NOMO-1 treated with DMSO at 0.1 percent for 48 hours (cell line): ENCODE results near the gene NPC2.
A peak's percentile ranks its signal among the peaks of the same experiment; 100 is the strongest.
"Not testable (repeated sequence)": the region's sequence is repeated elsewhere in the genome, so short reads cannot be mapped to it uniquely, and the experiment has no call there.

Experiments used
- DNase-seq: peaks from one replicate; lab custom pipeline; 2025; ENCODE audit not compliant: unreplicated experiment; lab: John Stamatoyannopoulos, UW

Gene NPC2

DNA sequence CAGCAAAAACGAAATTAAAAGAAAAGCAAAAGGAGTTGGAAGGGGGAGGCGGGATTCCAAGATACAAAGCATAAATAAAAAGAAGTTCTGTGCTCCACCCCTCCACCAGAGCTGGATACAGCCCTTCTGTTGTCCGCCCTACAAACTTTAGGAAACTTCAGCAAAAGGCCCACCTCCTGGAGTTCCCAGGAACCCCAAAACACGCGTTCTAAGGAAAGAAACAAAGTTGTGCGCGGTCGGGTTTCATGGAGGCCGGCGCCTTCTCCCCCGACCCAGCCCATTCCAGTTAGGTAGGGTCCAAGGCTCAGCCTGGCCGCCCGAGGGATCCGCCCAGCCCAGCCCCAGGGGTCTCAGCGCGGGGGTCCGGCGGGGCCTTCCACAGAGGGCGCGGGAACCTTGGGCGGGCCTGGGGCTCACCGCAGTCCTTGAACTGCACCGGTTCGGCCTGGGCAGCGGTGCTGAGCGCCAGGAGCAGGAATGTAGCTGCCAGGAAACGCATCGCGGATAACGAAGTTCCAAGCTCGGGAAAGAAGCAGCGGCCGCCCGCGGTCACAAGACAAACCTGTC lies at the start of gene NPC2:
Gene NPC2, minus strand, starts transcription at position 530 of the 567 bp plus-strand sequence. Its CDS starts 31 bp downstream, at position 499.
- no peak for DNase-seq

DNA sequence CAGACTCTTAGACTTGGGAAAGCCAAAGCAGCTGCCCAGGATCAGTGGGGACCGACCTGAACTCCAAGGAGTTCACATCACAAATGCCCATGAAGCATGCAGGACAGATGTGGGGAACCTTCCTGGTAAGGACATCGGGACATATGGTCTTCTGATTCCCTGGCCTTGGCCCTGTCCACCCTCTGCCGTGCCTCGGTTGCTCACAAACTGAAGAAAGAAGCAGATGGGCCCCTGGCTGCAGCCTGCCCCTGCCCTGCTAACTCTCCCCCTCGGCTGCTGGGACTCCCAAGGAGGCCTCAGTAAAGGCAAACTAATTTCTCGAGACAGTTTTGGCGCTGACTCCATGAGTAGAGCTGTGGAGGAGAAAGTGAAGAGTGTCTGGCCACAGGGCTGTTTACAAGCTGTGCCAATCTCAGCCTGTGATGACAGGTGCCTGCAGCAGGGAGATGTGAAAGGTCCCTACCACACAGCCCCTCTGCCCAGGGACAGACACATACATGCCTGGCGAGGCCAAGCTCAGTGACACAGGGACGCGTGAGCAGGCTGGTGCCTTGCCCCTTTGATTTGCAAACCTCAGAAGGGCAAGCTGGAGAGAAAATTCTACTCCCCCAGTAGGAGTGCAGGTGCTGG lies 49.1 kb upstream of the NPC2 start:
- no peak for DNase-seq

DNA sequence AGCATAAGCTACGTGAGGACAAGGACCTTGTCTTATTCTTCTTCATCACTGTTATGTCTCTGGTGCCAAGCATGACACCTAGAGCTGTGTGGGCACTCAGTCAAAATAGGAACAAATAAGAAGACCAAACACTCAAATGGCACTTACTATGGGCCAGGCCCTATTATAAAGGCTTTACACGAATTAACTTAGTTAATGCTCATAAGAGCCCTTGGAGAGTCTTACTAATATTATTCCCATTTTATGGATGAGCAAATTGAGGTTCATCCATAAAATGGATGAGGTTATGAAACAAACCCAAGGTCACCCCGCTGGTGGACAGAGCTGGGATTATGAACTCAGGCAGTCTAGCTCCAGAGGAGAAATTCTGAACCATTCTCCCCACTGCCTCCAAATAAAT lies 48.1 kb upstream of the NPC2 start:
- DNase-seq = no peak

GRCh38 chr14:74539503-74539902 lies 46.4 kb upstream of the NPC2 start:
- DNase-seq = no peak

- no peak for DNase-seq
Observed at GRCh38 chr14:74538411-74539391, 45.6 kb upstream of the NPC2 start.

GRCh38 chr14:74536336-74536735 lies 43.2 kb upstream of the NPC2 start:
- not testable (repeated sequence) for DNase-seq

GRCh38 chr14:74535756-74536325 lies 42.7 kb upstream of the NPC2 start:
- no peak for DNase-seq

DNA sequence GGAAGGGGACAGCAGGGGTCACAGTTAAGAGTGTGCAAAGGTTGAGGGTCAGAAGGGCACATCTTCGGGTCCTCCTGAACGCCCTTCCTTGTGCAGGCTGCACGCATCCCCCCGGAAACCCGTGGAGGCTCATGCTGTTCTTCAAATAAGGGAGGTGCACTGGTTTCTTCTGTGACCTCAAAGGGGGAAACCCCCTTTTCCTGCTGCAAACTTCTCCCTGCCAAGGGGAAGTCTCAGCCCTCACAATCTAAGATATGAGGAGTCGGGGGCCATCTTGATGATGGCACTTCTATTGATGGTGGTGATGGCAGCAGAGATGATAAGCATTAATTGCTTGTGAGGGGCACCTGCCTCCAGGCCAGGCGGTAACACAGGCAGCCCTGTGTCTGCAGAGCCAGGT lies 40.5 kb upstream of the NPC2 start:
- DNase-seq = no peak

- no peak for DNase-seq
Observed at GRCh38 chr14:74532246-74532645, 39.1 kb upstream of the NPC2 start.

DNA sequence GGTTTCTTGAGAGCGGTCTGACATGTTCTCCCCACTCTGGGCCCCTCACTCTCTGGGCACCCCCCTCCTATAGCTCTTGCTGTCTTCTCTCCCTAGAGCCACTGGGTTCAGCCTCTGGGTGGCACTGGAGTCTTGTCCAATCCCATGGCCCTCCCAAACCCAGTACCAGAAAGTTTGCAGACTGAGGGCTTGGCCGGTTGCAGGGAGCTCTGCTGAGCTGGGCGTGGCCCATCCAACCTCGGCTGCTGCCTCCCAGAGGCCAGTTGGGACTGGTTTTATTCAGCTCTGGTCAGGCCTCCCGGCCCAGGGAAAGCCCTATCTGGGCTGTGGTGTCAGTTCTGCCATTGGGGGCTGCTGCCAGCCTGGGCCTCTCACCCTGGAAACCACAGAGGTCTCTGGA lies 38.4 kb upstream of the NPC2 start:
- DNase-seq = no peak

DNA sequence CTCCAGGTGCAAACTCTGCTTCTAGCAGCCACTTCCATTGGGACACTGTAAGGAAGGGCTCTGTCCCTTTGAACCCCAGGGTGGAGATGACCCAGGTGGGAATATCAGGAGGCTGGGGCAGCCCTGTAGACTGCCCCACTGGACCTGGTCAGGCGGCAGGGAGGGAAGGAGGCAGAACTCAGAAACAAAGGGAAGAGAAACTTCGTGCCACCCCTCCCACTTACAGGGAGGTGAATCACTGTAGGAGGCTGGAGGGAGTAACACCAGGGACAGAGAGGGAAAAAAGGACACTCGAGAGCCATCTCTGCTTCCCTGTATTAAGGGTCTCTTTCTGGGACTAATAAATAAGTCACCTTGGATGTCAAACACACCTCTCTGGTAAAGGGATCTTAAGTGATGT lies 37.9 kb upstream of the NPC2 start:
- DNase-seq = no peak

DNA sequence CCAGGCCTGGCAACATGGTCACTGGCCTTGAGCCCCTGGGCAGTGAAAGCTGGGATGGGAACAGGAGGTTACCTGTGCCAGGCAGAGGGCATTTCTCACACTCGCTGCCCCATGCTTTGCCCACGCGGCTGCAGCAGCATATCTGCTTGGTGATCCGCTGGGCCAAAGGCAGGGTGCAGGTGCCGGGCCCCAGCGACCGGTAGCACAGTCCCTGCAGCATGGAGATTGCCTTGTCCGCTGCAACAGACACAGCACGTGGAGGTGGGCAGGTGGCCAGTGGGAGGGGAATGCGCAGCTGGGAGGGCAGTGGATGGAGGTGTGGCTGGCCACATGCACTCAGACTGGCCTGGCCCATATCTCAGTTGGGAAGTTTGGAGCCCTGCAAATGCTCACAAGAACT lies 35.8 kb upstream of the NPC2 start:
- DNase-seq = no peak

- no peak for DNase-seq
Observed at GRCh38 chr14:74528406-74528805, 35.3 kb upstream of the NPC2 start.

- no peak for DNase-seq
Observed at GRCh38 chr14:74527736-74528280, 34.7 kb upstream of the NPC2 start.

DNA sequence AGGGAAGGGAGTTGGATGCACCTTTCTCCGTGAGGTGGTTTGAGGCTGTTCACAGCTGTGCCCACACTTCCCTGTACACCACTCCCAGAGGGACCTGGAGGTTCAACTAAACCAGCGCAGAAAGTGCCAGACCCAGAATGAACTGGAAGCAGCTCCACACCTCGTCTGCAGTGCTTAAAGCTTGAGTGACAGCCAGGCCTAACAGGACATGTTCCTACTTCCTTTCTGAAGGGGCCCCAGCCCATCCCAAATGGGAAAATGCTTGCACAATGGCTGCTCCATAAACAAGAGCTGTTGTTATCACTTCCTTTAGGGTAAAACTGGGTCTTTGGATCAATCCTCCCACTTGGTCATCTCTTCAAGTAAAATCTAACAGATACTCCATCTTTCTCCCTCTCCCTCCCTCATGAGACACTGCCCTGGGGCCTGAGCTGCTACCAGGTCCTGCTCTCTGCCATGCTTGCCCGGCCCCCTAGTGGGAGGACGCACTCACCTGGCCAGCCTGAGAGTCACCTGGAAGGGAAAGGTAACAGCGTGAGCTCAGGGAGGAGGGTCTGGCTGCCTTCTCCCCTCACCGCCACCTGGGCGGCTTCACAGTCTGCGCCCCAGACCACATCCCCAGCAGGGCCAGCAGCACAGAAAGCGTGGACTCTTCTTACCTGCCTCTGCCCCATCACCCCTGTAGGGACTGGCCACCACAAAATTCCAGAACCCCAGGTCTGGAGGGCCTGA lies 33.9 kb upstream of the NPC2 start:
- DNase-seq = no peak

- DNase-seq = peak; percentile 54
Observed at GRCh38 chr14:74525361-74525851, 32.3 kb upstream of the NPC2 start.

DNA sequence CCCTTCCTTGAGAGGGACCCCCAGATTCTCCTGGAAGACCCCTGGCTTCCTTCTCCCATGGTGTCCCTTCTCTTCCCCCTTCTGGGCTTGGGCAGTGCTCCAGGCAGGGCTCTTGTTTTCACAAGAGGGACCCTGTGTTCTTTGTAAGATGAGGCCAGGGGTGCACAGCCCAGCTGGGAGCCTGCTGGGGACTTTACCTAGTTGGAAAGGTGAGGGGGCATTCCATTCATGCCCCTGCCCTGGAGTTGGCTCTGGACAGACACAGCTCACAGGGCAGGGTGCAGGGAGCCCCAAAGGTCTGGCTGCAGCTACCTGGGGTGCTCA lies 31.7 kb upstream of the NPC2 start:
- DNase-seq = no peak

DNA sequence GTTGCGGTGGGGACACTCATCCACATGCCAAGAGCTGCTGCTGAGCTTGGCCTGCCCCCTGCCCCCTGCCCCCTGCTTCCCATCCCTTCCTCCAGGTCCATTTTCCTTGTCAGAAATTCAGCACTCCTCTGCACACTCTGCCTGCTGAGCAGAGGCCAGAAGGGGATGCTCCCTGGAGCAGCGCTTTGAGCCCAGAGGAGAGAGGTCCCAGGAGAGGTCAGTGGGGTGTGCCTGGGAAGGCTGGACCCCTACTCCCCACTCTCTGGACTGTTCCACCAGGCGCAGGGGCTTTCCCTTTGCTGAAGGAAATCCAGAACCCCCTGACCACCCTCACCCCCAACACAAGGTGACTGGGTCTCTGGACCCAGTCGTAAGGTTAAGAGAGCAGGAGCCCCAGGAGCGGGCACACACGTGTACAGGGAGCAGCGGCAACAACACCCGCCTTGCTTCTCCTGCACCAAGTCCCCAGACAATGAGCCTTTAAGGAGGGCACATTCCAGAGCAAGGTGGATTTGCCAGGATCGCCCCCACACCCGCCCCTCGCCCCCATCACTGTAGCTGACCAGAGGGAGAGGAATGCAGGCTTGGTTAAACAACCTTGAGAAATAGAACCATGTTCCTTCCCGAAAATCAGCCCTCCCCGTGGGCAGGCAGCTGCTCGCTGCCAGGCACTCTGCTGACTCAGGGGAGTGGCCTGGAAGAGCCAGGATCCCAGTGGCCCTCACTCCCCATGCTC lies 31.1 kb upstream of the NPC2 start:
- no peak for DNase-seq

DNA sequence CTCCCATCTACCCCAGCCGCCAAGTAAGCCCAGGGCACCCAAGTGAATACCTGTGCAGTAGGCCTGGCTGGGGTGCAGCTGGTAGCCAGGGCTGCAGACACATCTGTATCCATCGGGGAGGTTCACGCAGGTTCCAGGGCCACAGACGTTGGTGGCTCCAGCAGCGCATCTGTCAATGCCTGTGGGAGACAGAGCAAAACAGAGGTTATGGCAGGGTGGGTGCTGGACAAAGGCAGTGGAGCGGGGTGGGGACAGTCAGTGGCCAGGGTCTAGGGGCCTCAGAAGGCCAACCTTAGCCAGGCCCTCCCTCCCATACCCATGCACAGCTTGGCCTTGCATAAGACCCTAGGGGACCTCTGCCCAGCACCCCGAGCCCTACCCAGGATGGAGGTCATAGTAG lies 29.6 kb upstream of the NPC2 start:
- DNase-seq = no peak

- DNase-seq = no peak
Observed at GRCh38 chr14:74521756-74522155, 28.7 kb upstream of the NPC2 start.
